Measurements from ENCODE around the gene BTAF1.
A peak's percentile ranks its signal among the peaks of the same experiment; 100 is the strongest.

Gene BTAF1

DNA sequence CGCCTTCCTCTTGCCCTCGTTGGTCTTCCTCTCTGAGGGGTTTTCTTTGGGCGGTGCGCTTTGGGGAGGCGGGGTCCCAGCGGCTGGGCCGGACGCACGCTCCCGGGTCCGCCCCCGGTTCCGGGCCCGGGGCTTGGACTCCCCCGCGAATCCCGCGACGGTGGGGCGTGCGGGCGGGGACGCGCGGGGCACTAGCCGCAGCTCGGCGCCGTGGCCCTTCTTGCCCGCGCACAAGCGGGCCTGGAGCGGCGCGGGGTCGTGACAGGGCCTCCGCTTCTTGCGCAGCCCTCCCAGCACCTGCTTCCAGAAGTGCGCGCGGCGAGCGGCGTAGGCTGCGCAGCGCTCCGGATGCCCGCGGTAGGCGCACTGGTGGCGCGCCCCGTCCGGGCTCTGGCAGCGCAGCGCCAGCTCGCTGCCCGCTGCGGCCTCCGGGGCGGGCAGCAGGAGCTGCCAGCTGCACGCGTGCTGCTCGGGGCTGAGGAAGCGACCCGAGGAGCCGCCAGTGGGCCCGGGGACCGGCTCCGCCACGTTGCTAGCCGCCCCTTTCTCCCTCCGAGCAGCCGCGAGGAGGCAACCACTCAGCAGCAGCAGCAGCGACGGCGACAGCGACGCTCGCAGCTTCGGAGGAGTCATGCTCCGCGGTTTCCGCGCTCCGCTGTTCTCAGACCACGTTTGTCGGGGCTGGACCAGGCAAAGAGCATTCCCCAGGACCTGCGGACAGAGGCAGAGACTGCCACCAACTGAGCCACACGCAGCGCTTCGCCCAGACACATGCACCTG is 15.0 kb upstream of the BTAF1 start:
- peak; percentile 81 for DNase-seq

DNA sequence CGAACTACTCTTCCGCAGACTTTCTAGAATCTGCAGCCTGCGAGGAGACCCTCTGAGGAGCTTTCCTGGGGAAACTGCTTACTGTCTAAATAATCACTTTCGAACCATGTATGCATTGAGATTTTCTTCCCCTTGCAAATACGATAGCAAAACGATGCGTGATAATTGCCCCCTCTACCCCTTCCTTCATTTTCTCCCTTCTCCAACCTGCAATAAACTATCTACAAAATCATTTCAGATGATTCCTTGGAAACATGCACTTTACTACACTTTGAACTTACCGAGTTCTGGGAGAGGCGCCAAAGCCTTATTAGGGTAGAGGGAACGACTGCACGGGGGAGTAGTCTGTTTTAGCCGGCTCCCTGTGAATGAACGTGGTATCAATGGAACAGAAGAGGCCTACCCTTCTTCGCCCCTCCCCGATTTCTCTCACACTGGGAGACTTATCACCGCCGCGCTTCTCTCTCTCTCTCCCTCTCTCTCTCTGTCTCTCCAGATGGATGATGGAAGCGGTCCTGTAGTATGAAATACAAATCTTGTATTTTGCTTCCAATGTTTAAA is 14.4 kb upstream of the BTAF1 start, which contains the start of gene FGFBP3:
TSS of gene FGFBP3 (minus strand) at position 370 of the 561 bp plus-strand sequence. CDS start 517 bp downstream, outside the sequence.
- DNase-seq, result peak; percentile 65

DNA sequence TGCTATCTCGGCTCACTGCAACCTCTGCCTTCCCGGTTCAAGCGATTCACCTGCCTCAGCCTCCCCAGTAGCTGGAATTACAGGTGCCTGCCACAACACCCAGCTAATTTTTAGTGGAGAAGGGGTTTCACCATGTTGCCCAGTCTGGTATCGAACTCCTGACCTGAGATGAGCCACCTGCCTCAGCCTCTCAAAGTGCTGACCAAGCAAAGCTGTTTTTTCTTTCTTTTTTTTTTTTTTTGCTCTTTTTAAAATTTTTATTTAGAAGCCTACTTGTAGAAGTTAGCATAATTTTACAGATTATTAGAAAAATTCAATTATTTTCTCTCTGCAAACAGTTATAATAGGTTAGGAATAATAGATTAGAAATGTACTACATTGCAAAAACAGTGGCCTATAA is 13.1 kb upstream of the BTAF1 start:
- DNase-seq, result no peak

DNA sequence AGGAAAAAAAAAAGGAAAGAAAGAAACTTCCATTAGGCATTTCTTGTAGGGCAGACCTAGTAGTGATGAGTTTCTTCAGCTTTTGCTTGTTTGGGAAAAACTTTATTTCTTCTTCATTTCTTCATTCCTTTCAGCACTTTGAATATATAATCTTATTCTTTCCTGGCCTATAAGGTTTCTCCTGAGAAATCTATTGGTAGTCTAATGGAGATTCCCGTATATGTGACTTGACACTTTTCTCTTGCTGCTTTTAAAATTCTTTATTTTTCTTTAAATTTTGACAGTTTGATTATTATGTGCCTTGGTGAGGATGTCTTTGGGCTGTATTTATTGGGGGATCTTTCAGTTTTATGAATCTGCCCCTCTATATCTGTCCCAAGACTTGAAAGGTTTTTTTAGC is 3.9 kb upstream of the BTAF1 start:
- no peak for DNase-seq

DNA sequence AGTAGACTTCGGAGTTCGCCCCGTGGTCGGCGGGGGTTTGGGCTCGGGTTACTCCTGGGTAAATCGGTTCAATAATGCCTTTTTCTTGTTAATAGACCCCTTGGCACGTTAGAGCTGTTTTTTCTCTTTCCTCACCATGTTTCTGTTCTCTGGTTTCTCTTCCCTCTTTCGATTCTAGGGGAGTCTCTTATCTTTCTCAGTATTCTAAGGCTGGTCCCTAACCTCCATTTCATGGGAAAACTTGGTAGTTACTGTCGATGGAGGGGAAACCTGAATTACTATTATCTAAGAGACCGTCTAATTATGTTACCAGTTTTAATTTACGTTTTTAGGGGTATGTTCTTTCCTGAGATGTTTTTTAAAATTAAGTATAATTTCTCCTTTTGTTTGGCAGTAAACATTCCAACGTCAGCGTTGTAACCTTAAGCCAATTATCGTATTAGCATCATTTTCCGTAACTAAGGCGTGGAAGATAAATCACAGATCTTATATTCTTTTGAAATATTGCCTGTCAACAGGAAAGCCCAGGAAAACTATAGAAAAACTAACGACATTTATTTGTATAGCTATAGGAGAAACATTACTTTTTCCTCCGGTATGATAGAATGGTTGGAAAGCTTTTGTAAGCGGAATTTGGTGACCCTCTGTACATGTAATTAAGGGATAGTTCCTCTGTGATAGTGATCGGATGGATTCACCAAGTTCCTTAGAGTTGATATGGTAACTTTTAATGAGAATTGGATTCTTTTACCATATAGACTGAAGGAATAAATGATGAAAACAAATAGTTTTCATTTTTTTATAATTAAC is 847 bp downstream of the BTAF1 start:
- DNase-seq, result no peak

DNA sequence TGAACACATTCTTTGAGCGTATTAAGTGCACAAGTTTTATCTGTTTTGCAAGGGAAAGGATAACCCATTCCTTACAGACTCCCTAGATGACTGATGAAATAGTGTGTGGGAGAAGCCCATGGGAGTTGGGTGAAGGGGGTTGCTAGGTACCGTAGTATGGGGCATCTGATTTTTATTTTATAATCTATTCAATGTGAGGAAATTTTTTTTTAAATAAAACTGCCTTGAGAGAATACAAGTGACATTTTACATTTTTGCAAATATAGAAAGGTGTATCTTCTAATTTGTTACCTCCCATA is 1.4 kb downstream of the BTAF1 start:
- DNase-seq, result no peak

DNA sequence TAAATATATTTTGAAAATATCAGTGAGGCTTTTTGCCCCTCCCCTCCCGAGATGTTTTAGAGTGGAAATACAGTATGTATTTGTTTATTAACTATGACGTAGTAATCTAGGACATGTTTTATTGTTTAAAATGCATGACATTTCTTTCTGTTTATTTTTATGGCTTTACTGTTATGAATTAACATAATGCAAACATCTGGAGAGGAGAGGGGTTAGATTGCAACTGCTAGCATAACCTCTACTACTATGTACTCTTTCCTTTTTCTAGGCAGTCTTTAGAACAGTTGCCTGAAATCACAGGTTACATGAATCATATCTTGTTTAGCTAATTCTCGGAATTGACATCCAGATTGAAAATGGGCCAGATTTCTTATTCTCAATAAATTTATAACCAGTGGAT is 7.4 kb downstream of the BTAF1 start:
- no peak for DNase-seq

DNA sequence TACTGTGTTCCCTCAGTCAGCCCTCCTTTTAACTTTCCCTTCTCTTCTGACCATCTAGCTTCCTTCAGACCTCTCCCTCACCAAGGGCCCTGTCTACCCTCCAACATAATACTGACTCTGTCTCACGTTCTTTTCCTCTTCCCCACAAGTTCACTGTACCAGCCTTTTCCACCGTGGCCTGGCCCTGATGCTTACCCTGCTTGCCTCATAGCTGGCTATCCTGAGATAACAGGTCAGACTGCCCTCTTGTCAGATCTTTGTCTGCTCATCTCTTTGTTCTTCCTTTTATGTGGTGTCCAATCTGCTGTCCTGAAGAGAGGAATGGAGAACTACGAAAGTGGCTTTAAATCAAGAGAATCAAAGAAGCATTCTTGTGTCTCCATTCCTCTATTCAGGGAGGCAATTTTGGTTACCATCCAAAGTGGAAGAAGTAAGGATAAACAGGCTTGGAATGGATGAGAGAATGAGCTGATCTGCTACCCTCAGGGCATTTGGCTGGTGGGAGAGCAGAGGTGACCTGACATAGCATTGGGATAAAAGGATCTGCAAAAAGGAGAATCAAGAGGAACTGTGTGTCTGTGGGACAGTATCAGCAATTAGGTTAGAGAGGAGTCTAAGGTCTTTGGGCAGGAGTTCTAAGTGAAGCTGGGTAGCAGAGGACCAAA is 8.1 kb downstream of the BTAF1 start:
- no peak for DNase-seq

DNA sequence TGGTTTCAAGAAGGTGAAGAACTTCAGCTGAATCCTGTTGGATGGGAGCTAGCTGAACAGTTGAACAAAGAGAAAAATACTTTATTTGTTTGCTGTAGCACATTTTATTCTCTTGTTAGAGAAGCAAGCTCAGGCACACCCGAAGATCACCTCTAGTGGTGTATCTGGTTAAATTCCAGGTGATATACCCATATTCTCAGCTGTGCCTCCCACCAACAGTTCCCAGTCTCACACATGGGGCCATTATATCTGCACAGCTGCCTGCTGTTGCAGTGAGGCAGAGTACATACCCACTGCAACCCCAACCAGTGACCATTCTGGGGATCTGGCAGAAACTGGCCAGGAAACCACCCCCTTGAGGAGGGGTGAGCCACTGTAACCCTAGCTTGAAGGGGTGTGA is 9.2 kb downstream of the BTAF1 start:
- no peak for DNase-seq

DNA sequence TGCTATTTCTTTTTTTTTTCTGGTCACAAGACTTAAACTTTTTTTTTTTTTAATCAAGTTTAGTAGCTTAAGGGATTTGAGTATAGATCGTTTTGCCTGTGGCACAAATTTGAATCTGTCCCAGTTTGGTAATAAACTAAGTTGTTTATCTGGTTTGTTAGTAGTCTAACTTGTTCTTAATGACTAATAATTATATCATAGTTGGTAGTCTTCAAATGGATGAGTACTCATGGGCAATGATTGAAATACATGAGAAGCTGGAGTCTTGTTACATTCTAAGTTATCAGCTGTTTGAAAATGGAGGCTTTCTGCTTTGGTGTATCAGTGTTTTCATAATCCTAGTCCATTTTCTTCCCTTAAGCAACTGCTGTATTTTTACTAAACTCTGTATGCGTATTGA is 12.3 kb downstream of the BTAF1 start:
- DNase-seq, result no peak

DNA sequence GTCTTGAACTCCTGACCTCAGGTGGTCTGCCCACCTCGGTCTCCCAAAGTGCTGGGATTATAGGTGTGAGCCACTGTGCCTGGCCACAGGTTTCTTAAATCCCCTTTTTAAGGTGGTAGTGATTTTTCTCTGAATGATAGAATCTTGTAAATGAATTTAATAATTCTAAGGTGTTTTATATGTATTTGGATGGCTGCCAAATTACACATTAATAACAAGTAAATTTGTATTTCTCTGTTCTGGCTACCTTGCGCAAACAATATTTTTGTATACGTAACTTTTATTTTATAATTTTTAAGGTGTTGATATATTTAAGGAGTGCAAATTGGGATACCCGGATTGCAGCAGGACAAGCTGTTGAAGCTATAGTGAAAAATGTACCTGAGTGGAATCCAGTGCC is 16.1 kb downstream of the BTAF1 start:
- DNase-seq, result no peak

DNA sequence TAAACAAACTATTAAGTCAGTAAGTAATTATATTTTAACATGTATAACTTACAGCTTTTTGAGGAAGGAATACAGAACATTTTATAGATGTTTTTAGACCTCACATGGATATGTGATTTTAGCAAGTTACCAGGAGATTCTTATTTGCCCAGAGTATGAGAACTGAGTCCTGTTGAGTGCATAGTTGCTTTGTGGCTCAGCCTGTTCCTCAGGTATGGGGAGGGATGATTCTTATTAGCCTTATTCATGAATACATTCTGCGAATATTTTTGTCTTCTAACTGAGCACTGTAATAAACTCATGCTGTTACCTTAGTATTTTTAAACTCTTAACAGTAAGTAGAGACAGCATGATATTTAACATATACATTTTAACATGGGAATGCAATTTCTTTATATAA is 17.9 kb downstream of the BTAF1 start:
- no peak for DNase-seq

DNA sequence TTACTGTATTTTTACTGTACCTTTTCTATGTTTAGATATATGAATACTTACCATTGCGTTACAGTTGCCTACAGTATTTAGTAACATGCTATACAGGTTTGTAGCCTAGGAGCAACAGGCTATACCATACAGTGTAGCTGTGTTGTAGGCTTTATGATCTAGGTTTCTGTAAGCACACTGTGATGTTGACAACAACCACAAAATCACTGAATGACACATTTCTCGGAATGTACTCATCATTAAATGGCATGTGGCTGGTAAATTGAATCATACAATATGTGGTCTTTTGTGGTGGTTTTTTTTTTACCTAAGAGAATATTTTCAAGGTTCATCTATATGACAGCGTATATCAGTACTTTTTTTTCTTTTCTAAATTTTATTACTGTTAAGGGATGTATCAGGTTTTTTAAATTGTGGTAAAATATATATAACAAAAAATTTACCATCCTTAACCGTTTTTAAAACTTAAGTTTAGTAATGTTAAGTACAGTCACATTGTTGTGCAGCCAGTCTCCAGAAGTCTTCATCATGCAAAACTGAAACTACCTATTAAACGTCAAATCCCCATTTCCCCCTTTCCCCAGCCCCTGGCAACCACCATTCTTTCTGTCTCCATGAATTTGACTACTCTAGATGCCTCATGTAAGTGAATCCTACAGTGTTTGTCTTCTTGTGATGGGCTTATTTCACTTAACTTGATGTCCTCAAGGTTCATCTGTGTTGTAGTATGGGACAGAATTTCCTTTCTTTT is 21.5 kb downstream of the BTAF1 start:
- DNase-seq, result peak; percentile 27

DNA sequence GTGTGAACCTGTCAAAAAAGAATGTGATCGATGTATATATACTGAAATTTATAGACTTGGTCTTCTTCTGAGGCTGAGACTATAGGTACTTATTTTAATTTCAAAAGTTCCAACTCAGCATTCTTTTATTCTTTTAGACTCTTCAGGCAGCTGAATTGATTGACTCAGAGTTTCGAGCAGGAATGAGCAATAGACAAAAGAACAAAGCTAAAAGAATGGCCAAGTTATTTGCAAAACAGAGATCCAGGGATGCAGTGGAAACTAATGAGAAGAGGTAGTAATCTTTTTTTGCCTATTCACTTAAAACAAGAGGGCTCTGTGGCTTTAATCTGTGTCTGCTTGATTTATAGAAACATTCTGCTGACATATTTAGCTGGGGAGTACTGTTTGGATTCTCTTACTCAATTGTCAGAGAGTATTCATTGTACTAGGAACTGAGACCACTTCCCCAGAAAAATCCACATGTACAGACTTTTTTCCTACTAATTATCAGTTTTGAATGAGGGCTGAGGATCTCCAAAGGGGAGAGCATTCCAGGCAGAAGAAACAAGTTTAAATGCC is 30.1 kb downstream of the BTAF1 start:
- no peak for DNase-seq

DNA sequence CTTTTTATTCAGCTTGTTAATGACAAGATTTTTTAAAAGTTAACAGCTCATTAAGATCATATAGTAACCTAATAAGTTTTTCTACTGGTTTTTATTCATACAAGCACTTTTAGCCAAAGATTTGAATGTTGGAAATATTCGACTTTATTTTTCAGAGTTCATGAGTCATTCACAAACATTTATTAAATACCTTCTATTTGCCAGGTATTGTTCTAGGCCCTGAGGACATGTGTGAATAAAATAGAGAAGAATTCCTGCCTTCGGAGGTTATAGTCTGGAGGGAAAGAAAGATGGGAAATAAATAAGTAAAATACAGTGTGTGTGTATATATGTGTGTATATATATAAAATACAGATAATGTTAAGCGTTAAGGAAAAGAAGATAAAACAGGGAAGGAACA is 31.5 kb downstream of the BTAF1 start:
- DNase-seq, result no peak

DNA sequence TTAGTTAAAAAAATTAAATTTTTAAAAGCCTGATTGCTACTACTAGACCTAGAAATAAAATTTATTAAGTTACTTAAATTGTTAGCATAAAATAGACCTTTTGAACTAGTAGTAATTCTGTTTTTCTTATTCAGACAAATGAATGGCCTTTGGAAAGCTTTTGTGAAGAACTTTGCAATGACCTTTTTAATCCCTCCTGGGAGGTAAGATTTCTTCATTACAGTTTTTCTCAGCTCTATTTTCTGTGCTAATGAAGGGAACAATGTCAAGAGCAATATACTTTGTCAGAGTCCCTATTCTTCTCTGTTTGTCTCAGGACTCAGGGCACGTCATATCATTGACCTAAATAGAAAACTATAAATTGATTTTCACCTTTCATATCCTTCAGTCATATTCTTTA is 33.5 kb downstream of the BTAF1 start:
- DNase-seq, result no peak

DNA sequence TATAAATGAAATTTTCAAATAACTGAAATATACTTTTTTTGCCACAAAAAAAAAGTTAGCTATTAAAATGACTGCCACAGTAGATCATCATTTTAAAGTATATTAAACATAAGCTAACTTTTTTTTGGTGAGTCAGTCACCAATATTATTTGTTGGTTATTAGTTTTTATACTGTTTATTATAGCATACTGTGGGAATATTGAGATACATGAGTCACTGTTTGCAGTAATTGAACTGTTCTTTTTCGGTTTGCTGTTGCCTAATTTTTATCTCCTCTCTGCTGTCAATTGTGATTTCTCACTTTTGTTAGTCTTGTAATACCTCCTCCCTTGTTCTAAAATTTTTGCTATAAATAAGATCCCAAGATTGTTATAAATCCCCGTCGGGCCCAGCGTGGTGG is 45.7 kb downstream of the BTAF1 start:
- DNase-seq, result no peak

DNA sequence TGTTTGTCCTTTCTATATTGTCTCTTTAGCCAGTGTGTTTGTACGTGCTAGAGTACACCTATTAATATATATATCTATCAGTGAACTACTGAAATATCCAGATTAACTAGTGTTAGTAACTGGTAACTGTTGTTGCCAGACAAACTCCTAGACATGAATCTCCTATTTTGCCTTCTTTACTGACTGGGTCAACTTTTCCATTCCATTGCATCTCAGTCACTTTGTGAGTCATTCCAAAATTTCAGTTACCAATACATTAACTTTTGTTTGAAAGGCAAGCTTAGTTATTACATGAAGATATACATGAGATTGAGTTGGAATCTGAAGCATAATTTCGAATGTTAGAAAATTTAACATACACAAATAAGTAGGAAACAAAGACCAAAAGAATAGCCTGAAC is 51.4 kb downstream of the BTAF1 start:
- no peak for DNase-seq

DNA sequence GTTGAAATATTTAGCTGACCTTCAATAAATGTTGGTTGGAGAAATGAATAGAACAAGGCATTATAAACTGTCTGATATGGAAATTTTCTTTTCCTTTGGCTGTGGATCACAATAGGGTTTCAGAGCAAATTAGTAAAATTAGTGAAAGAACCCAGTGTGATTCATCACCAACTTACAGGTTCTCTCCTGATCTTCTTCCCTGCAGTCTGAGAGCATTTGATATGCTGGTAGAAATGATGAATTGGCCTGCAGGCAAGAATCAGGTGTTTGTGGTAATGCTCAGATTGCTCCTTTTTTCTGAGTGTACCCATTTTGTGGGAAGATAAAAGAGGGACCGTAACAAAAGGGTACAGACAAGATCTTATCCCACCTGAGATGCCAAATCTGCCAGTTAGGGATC is 51.9 kb downstream of the BTAF1 start:
- DNase-seq, result no peak

DNA sequence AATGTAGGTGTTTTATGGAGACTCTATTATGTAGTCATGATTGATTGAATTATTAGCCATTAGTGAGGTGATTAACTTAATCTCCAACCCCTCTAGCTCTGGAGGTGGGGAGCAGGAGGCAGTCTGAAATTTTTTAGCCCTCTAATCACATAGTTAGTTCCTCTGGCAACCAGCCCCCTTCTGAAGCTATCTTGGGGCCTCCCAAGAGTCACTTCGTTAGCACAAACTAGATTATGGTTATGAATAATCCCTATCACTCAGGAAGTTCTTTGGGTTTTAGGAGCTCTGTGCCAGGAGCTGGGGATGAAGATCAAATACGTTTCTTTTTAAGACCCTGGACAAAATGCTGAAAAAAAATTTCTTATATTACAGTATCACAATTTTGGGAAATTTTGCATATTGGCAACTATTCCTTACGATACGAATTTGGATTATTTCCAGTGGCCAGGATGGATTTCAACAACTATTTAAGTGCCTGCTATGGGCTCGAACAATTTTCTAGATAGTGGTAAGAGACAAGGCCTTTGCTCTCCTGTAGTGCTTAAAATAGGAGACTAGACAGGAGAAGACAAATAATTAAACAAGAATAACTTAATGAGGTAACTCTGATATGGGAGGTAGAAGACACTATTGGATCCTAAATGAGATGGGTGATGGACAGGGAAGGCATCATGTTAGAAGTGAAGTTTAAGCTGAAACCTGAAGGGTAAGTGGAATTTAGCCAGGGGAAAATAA is 52.9 kb downstream of the BTAF1 start:
- no peak for DNase-seq

DNA sequence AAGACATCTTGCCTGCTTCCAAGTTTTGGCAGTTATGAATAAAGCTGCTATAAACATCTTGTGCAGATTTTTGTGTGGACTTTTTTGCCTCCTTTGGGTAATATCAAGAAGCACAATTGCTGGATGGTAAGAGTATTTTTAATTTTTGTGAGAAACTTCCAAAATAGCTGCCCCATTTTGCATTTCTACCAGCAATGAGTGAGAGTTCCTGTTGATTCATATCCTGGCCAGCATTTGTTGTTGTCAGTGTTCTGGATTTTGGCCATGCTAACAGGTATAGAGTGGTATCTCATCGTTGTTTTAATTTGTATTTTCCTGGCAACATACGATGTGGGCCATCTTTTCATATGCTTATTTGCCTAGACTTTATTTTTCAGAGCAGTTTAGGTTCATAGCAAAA is 53.9 kb downstream of the BTAF1 start:
- no peak for DNase-seq

DNA sequence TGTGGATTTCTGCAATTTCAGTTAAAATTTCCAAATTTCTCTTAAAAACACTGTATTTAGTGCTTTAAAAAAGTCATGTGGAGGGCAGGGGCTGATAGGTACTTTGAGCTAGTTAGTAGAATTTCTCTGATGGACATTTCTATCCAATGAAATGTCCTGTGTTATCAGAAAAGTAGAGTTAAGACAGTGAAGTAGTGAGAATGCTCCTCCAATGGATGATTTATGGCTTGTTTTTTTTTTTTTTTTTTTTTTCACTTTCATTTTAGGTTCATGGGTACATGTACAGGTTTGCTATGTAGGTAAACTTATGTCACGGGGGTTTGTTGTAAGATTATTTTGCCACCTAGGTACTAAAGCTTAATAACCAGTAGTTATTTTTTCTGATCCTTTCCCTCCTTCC is 55.0 kb downstream of the BTAF1 start:
- DNase-seq, result no peak
